Nephron progenitor cell (in vitro differentiated cells): Measurements from ENCODE around the gene NCAM1.
A peak's percentile ranks its signal among the peaks of the same experiment; 100 is the strongest.

Source experiments
- DNase-seq: peaks from one replicate; pipeline ENCODE4 v3.0.0; 2021
- H3K27ac Mint-ChIP-seq: 2 replicates; pipeline ENCODE4 v1.8.0; 2021; ENCODE audit warnings: mild to moderate bottlenecking, moderate library complexity, mixed read lengths
- H3K27me3 Mint-ChIP-seq: 2 replicates; pipeline ENCODE4 v1.8.0; 2021; ENCODE audit warnings: mild to moderate bottlenecking, low read depth, mixed read lengths; ENCODE audit not compliant: poor library complexity
- H3K36me3 Mint-ChIP-seq: 2 replicates; pipeline ENCODE4 v1.8.0; 2021; ENCODE audit warnings: low read depth, mixed read lengths
- H3K4me1 Mint-ChIP-seq: 2 replicates; pipeline ENCODE4 v1.8.0; 2021; ENCODE audit warnings: mixed read lengths
- H3K4me3 Mint-ChIP-seq: 2 replicates; pipeline ENCODE4 v1.8.0; 2021; ENCODE audit warnings: mild to moderate bottlenecking, moderate library complexity, mixed read lengths
- H3K9me3 Mint-ChIP-seq: 2 replicates; pipeline ENCODE4 v1.8.0; 2021; ENCODE audit warnings: mild to moderate bottlenecking, moderate library complexity, mixed read lengths
- TF ChIP-seq, protein P1 (sequence below): fragments of 200-600 bp; sonication (generic); IDR thresholded peaks from 2 replicates; pipeline ENCODE4 v1.5.0; 2021; ENCODE audit warnings: antibody characterized with exemption

NCAM1 gene

GRCh38 chr11:113192121-113192925 is 231.1 kb downstream of the NCAM1 start:
- Mint-ChIP-seq H3K9me3 (no peaks in the 10 kb centered on the region), H3K27ac (peak overlapping the region; percentile 86), H3K4me1 (peaks cover 87% of the 10 kb centered on the region), H3K4me3 (peak overlapping the region; percentile 48), H3K27me3 (no peaks in the 10 kb centered on the region), H3K36me3 (no peaks in the 10 kb centered on the region)
- no peak for DNase-seq
- TF ChIP-seq, protein P1, sequence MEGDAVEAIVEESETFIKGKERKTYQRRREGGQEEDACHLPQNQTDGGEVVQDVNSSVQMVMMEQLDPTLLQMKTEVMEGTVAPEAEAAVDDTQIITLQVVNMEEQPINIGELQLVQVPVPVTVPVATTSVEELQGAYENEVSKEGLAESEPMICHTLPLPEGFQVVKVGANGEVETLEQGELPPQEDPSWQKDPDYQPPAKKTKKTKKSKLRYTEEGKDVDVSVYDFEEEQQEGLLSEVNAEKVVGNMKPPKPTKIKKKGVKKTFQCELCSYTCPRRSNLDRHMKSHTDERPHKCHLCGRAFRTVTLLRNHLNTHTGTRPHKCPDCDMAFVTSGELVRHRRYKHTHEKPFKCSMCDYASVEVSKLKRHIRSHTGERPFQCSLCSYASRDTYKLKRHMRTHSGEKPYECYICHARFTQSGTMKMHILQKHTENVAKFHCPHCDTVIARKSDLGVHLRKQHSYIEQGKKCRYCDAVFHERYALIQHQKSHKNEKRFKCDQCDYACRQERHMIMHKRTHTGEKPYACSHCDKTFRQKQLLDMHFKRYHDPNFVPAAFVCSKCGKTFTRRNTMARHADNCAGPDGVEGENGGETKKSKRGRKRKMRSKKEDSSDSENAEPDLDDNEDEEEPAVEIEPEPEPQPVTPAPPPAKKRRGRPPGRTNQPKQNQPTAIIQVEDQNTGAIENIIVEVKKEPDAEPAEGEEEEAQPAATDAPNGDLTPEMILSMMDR = no peak

- H3K9me3 Mint-ChIP-seq = no peaks in the 10 kb centered on the region
- H3K27me3 Mint-ChIP-seq = no peaks in the 10 kb centered on the region
- TF ChIP-seq, protein P1 = no peak
- DNase-seq = no peak
- peaks cover 87% of the 10 kb centered on the region for H3K4me1 Mint-ChIP-seq
- no peaks in the 10 kb centered on the region for H3K36me3 Mint-ChIP-seq
- H3K4me3 Mint-ChIP-seq = peak overlapping the region; percentile 28
- peak overlapping the region; percentile 86 for H3K27ac Mint-ChIP-seq
Measured at GRCh38 chr11:113193016-113193415, 231.8 kb downstream of the NCAM1 start.

- TF ChIP-seq, protein P1 = no peak
- H3K27ac Mint-ChIP-seq = peak overlapping the region; percentile 86
- H3K4me1 Mint-ChIP-seq = peaks cover 87% of the 10 kb centered on the region
- DNase-seq = no peak
- no peak overlapping the region for H3K4me3 Mint-ChIP-seq
- no peaks in the 10 kb centered on the region for H3K36me3 Mint-ChIP-seq
- no peaks in the 10 kb centered on the region for H3K27me3 Mint-ChIP-seq
- no peaks in the 10 kb centered on the region for H3K9me3 Mint-ChIP-seq
Measured at GRCh38 chr11:113193946-113194345, 232.7 kb downstream of the NCAM1 start.

DNA sequence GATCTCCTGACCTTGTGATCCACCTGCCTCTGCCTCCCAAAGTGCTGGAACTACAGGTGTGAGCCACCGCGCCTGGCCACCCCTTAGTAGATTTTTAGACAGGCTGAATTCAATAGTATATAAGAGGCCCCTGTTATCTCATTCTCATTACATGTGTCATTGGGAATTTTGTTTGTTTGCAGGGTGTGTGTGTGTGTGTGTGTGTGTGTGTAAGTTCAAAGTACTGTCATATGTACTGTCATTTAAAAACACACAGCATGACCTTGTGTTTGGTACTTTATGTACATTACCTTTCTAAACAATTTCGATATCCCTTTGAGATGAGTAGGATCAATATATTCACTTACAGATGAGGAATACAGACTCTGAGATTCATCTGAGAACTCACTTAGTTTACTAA is 234.5 kb downstream of the NCAM1 start:
- no peaks in the 10 kb centered on the region for H3K36me3 Mint-ChIP-seq
- TF ChIP-seq, protein P1 = no peak
- no peak for DNase-seq
- no peaks in the 10 kb centered on the region for H3K9me3 Mint-ChIP-seq
- peaks cover 87% of the 10 kb centered on the region for H3K4me1 Mint-ChIP-seq
- no peaks in the 10 kb centered on the region for H3K27me3 Mint-ChIP-seq
- no peak overlapping the region for H3K27ac Mint-ChIP-seq
- no peak overlapping the region for H3K4me3 Mint-ChIP-seq

- Mint-ChIP-seq H3K27me3 (no peaks in the 10 kb centered on the region), H3K4me3 (no peak overlapping the region), H3K27ac (peak overlapping the region; percentile 8), H3K9me3 (no peaks in the 10 kb centered on the region), H3K36me3 (peaks cover 5% of the 10 kb centered on the region), H3K4me1 (peaks cover 76% of the 10 kb centered on the region)
- TF ChIP-seq, protein P1 = no peak
- DNase-seq = no peak
Measured at GRCh38 chr11:113197446-113197845, 236.2 kb downstream of the NCAM1 start.
